ENCODE data around the gene CAMK1D.

GRCh38 chr10:12518024-12518423 is 168.7 kb downstream of the CAMK1D start:
- TF ChIP-seq, protein P1, sequence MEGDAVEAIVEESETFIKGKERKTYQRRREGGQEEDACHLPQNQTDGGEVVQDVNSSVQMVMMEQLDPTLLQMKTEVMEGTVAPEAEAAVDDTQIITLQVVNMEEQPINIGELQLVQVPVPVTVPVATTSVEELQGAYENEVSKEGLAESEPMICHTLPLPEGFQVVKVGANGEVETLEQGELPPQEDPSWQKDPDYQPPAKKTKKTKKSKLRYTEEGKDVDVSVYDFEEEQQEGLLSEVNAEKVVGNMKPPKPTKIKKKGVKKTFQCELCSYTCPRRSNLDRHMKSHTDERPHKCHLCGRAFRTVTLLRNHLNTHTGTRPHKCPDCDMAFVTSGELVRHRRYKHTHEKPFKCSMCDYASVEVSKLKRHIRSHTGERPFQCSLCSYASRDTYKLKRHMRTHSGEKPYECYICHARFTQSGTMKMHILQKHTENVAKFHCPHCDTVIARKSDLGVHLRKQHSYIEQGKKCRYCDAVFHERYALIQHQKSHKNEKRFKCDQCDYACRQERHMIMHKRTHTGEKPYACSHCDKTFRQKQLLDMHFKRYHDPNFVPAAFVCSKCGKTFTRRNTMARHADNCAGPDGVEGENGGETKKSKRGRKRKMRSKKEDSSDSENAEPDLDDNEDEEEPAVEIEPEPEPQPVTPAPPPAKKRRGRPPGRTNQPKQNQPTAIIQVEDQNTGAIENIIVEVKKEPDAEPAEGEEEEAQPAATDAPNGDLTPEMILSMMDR (IDR thresholded peaks at IDR 0.05), result no peak
- TF ChIP-seq POLR2A (IDR thresholded peaks at IDR 0.05), result no peak

All from heart left ventricle (tissue), 13 donors.